Osteocyte (in vitro differentiated cells): ENCODE data around the gene RUNX2. TPM values are rescaled to one million over a fixed set of nuclear protein-coding genes. Genes with fewer than 3 reads are reported as not detected.

Experiments used
- DNase-seq: peaks from one replicate; pipeline ENCODE4 v3.0.0; 2021; ENCODE audit warnings: mixed read lengths; ENCODE audit not compliant: unreplicated experiment; ENCODE audit errors: extremely low spot score
- H3K27ac Mint-ChIP-seq: one replicate; pipeline ENCODE4 v1.8.0; 2021; ENCODE audit warnings: mild to moderate bottlenecking, mixed read lengths; ENCODE audit not compliant: unreplicated experiment
- H3K27me3 Mint-ChIP-seq: one replicate; pipeline ENCODE4 v1.8.0; 2021; ENCODE audit warnings: mixed read lengths; ENCODE audit not compliant: unreplicated experiment
- H3K36me3 Mint-ChIP-seq: one replicate; pipeline ENCODE4 v1.8.0; 2021; ENCODE audit warnings: mixed read lengths; ENCODE audit not compliant: unreplicated experiment
- H3K4me1 Mint-ChIP-seq: one replicate; pipeline ENCODE4 v1.8.0; 2021; ENCODE audit warnings: mixed read lengths; ENCODE audit not compliant: unreplicated experiment
- H3K4me3 Mint-ChIP-seq: one replicate; pipeline ENCODE4 v1.8.0; 2021; ENCODE audit warnings: mild to moderate bottlenecking, moderate library complexity, mixed read lengths; ENCODE audit not compliant: unreplicated experiment
- H3K9me3 Mint-ChIP-seq: one replicate; pipeline ENCODE4 v1.8.0; 2021; ENCODE audit warnings: mixed read lengths; ENCODE audit not compliant: unreplicated experiment
- total RNA-seq: library from RNA; stranded (reverse); gene quantifications from 2 replicates; pipeline ENCODE4 v1.2.1, GENCODE V29; 2021
- TF ChIP-seq, protein P1 (sequence below): fragments of 200-600 bp; sonication (generic); IDR thresholded peaks from 2 replicates; pipeline ENCODE4 v1.5.0; 2021; ENCODE audit warnings: antibody characterized with exemption, mild to moderate bottlenecking, moderate library complexity

Gene RUNX2
- total RNA-seq, 1 donor from 2014 or later: 28.1 TPM

GRCh38 chr6:45590696-45591184 lies 262.6 kb downstream of the RUNX2 start:
- Mint-ChIP-seq H3K4me1 (peaks cover 30% of the 10 kb centered on the region), H3K36me3 (no peaks in the 10 kb centered on the region), H3K4me3 (no peak overlapping the region), H3K27ac (peak overlapping the region; percentile 88), H3K27me3 (no peaks in the 10 kb centered on the region), H3K9me3 (no peaks in the 10 kb centered on the region)
- TF ChIP-seq, protein P1, sequence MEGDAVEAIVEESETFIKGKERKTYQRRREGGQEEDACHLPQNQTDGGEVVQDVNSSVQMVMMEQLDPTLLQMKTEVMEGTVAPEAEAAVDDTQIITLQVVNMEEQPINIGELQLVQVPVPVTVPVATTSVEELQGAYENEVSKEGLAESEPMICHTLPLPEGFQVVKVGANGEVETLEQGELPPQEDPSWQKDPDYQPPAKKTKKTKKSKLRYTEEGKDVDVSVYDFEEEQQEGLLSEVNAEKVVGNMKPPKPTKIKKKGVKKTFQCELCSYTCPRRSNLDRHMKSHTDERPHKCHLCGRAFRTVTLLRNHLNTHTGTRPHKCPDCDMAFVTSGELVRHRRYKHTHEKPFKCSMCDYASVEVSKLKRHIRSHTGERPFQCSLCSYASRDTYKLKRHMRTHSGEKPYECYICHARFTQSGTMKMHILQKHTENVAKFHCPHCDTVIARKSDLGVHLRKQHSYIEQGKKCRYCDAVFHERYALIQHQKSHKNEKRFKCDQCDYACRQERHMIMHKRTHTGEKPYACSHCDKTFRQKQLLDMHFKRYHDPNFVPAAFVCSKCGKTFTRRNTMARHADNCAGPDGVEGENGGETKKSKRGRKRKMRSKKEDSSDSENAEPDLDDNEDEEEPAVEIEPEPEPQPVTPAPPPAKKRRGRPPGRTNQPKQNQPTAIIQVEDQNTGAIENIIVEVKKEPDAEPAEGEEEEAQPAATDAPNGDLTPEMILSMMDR: no peak
- DNase-seq: no peak

DNA sequence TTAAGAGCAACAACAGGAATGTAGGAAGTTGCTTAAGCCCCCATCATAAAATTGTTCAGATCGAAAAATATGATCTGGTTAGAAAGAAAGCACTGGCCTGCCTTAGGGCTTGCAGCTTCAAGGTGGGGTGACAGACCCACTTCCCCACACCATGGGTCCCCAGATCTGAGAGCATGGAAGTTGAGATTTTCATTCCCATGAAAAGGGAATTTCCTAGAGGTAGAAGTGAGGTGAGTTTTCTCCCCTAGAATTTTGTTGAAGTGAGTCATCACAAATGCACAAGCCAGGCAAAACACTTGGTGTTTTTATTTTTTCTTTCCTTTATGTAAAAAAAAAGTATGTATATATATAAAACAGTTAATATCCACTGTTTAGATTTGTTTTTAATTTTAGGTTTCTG lies 263.2 kb downstream of the RUNX2 start:
- Mint-ChIP-seq H3K9me3 (no peaks in the 10 kb centered on the region), H3K27ac (peak overlapping the region; percentile 88), H3K36me3 (no peaks in the 10 kb centered on the region), H3K4me3 (no peak overlapping the region), H3K27me3 (no peaks in the 10 kb centered on the region), H3K4me1 (peaks cover 30% of the 10 kb centered on the region)
- TF ChIP-seq, protein P1: no peak
- DNase-seq: no peak

DNA sequence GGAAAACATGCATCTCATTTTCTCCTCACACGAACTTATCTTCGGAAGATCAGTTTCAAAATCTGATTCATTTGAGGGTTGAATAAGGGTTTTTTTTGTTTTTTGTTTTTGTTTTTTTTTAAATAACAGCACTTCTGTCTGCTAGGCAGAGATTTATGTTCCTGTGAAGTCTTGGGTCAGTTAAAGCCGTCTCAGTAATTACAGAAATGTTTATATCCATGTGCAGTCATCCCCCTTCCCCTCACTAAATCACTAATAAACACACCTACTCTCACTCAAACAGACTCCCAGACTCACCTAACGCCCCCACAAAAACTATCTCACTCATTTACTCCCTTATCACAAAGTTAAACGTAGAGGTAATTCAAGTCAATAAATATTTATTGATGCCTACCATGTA lies 263.8 kb downstream of the RUNX2 start:
- Mint-ChIP-seq H3K9me3 (no peaks in the 10 kb centered on the region), H3K27me3 (no peaks in the 10 kb centered on the region), H3K27ac (peak overlapping the region; percentile 88), H3K36me3 (no peaks in the 10 kb centered on the region), H3K4me1 (peaks cover 30% of the 10 kb centered on the region), H3K4me3 (no peak overlapping the region)
- TF ChIP-seq, protein P1: no peak
- no peak for DNase-seq

GRCh38 chr6:45592991-45593390 lies 264.9 kb downstream of the RUNX2 start:
- TF ChIP-seq, protein P1: no peak
- Mint-ChIP-seq H3K27me3 (no peaks in the 10 kb centered on the region), H3K4me1 (peaks cover 30% of the 10 kb centered on the region), H3K36me3 (no peaks in the 10 kb centered on the region), H3K27ac (no peak overlapping the region), H3K9me3 (no peaks in the 10 kb centered on the region), H3K4me3 (no peak overlapping the region)
- no peak for DNase-seq

DNA sequence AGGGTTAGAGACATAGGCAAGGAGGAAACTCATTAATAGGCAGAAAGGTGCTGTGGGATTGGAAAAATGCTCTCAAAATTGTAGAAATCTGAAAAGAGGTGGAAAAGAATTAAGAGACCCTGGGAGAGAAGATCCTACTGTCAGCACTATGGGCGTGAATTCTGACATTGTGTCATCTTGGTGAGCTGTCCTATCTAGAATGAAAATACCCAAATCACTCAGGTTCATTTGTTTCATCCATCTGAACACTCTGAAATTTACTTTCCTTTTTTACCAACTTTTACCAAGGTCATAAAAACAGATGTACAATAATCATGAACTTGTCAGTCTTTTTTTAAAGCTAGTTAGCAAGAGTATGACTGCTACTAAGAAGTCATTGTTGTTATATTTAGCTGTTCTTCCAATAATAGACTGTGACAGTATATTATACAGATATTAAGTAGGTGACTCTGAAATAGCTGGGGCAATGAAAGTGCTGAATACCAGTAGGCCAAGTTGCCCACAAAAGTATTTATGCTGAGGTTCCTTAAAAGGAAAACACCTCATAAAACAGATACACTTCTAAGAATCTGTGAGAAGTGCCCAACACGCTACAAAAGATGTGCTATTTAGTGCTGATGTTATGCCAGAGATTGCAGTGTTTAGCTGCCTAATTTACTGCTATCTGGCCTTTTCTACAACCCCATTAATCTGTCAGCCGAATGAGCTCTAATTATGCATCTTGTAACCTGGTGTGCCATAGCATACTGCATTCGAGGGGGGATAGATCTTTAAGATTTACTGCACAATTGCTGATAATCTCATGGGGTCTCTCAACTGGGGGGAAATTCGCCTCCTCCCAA lies 267.1 kb downstream of the RUNX2 start:
- Mint-ChIP-seq H3K4me3 (no peak overlapping the region), H3K4me1 (peaks cover 21% of the 10 kb centered on the region), H3K9me3 (peaks cover 6% of the 10 kb centered on the region), H3K36me3 (peaks cover 2% of the 10 kb centered on the region), H3K27ac (no peak overlapping the region), H3K27me3 (no peaks in the 10 kb centered on the region)
- no peak for DNase-seq
- TF ChIP-seq, protein P1: no peak
